ENCODE data around the gene ABLIM2. TPM values are rescaled to one million over a fixed set of nuclear protein-coding genes. Genes with fewer than 3 reads are reported as not detected.

ABLIM2 gene
- total RNA-seq, 6 experiments from 2014 or later, result 0.14 TPM; not detected in 5

- Mint-ChIP-seq H3K9me3 (peaks cover 36% of the 10 kb centered on the region), H3K27me3 (ENCODE audit: insufficient read depth) (peaks cover 23% of the 10 kb centered on the region), H3K4me1 (ENCODE audit: low read depth) (peaks cover 8% of the 10 kb centered on the region), H3K4me3 (no peak overlapping the region), H3K36me3 (ENCODE audit: low read depth) (peaks cover 20% of the 10 kb centered on the region), H3K27ac (no peak overlapping the region)
- no peak for TF ChIP-seq CTCF (IDR thresholded peaks at IDR 0.05)
- no peak for DNase-seq
Observed at GRCh38 chr4:8093587-8094274, 64.9 kb downstream of the ABLIM2 start.

DNA sequence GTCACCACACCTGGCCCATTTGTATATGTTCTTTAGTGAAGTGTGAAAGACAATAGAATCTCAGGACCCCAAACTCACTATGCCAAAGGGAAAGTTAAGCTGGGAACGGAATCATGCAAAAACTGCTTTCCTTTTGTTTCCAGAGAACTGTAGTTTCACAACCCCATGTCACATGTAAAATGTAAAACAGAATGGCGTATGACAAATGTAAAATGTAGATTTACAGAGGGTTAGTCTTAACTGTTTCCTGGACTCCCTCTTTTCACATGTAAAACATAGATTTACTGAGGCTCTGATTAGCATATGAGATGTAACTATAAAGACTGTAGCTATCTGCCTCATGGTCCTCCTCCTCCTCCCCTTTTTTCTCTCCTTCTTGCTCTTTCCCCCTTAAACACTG lies 66.3 kb downstream of the ABLIM2 start:
- peaks cover 36% of the 10 kb centered on the region for H3K9me3 Mint-ChIP-seq
- H3K36me3 Mint-ChIP-seq (ENCODE audit: low read depth), result peaks cover 20% of the 10 kb centered on the region
- TF ChIP-seq CTCF (IDR thresholded peaks at IDR 0.05), result no peak
- H3K4me3 Mint-ChIP-seq, result no peak overlapping the region
- DNase-seq, result no peak
- no peak overlapping the region for H3K27ac Mint-ChIP-seq
- H3K4me1 Mint-ChIP-seq (ENCODE audit: low read depth), result peaks cover 8% of the 10 kb centered on the region
- peaks cover 25% of the 10 kb centered on the region for H3K27me3 Mint-ChIP-seq (ENCODE audit: insufficient read depth)

- Mint-ChIP-seq H3K4me1 (ENCODE audit: low read depth) (peaks cover 8% of the 10 kb centered on the region), H3K4me3 (no peak overlapping the region), H3K27me3 (ENCODE audit: insufficient read depth) (peaks cover 28% of the 10 kb centered on the region), H3K9me3 (peaks cover 33% of the 10 kb centered on the region), H3K36me3 (ENCODE audit: low read depth) (peaks cover 20% of the 10 kb centered on the region), H3K27ac (no peak overlapping the region)
- no peak for DNase-seq
- TF ChIP-seq CTCF (IDR thresholded peaks at IDR 0.05), result no peak
Observed at GRCh38 chr4:8090744-8091301, 67.8 kb downstream of the ABLIM2 start.

DNA sequence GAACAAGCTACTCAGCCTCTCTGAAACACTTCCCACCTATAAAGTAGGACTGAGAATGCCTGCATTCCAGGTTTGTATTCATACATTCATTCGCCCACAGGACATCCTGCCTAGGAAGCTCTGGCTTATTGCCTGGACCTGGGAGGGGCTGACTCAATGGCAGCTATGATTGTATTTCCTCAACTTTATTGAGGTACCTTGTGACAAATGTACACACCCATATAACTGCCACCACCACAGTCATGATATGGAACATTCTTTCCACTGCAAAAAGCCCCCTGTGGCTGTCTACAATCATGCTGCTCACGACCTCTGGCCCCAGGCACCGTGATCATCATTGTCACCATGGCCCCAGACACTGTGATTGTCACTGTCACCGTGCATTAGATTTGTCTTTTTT lies 68.3 kb downstream of the ABLIM2 start:
- Mint-ChIP-seq H3K4me3 (no peak overlapping the region), H3K27me3 (ENCODE audit: insufficient read depth) (peaks cover 25% of the 10 kb centered on the region), H3K27ac (no peak overlapping the region), H3K9me3 (peaks cover 28% of the 10 kb centered on the region), H3K4me1 (ENCODE audit: low read depth) (peaks cover 8% of the 10 kb centered on the region), H3K36me3 (ENCODE audit: low read depth) (peaks cover 20% of the 10 kb centered on the region)
- TF ChIP-seq CTCF (IDR thresholded peaks at IDR 0.05), result no peak
- DNase-seq, result peak; percentile 50

GRCh38 chr4:8089862-8090261 lies 68.8 kb downstream of the ABLIM2 start:
- no peak for DNase-seq
- H3K36me3 Mint-ChIP-seq (ENCODE audit: low read depth), result peaks cover 18% of the 10 kb centered on the region
- peaks cover 8% of the 10 kb centered on the region for H3K4me1 Mint-ChIP-seq (ENCODE audit: low read depth)
- peaks cover 25% of the 10 kb centered on the region for H3K9me3 Mint-ChIP-seq
- H3K27me3 Mint-ChIP-seq (ENCODE audit: insufficient read depth), result peaks cover 25% of the 10 kb centered on the region
- no peak overlapping the region for H3K4me3 Mint-ChIP-seq
- no peak overlapping the region for H3K27ac Mint-ChIP-seq
- TF ChIP-seq CTCF (IDR thresholded peaks at IDR 0.05), result no peak
